Measurements from ENCODE around the gene POLR2F.

DNA sequence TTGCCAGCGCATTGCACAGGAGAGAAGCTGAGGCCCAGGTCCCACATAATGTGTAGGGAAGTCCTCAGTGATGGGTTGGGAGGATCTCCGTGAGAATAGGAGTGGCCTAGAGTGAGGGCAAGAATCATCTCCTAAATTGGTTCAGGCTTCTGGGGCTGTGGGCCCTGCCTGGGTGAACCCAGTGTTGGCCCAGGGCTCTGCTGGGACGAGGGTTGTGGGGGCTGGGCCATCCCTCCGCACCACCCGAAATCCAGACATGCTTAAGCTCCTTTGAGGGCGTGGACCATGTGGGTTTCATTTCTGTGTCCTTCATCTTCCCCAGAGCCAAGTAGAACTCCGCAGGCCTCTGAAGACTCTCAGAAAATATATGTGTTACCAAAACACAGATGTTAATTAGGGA is 43.7 kb upstream of the POLR2F start:
- TF ChIP-seq, protein P1, sequence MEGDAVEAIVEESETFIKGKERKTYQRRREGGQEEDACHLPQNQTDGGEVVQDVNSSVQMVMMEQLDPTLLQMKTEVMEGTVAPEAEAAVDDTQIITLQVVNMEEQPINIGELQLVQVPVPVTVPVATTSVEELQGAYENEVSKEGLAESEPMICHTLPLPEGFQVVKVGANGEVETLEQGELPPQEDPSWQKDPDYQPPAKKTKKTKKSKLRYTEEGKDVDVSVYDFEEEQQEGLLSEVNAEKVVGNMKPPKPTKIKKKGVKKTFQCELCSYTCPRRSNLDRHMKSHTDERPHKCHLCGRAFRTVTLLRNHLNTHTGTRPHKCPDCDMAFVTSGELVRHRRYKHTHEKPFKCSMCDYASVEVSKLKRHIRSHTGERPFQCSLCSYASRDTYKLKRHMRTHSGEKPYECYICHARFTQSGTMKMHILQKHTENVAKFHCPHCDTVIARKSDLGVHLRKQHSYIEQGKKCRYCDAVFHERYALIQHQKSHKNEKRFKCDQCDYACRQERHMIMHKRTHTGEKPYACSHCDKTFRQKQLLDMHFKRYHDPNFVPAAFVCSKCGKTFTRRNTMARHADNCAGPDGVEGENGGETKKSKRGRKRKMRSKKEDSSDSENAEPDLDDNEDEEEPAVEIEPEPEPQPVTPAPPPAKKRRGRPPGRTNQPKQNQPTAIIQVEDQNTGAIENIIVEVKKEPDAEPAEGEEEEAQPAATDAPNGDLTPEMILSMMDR (IDR thresholded peaks at IDR 0.05; ENCODE audit: low read depth, low read length): no peak
- TF ChIP-seq EZH2phosphoT487 (IDR thresholded peaks at IDR 0.05; ENCODE audit: low read depth): no peak
